Middle frontal gyrus (tissue), 1 donor: ENCODE data around the gene IRAK1.

ENCODE experiments used
- DNase-seq: peaks from one replicate; pipeline ENCODE4 v3.0.0-alpha.2; 2015; ENCODE audit warnings: low spot score; ENCODE audit errors: extremely low spot score

Gene IRAK1

DNA sequence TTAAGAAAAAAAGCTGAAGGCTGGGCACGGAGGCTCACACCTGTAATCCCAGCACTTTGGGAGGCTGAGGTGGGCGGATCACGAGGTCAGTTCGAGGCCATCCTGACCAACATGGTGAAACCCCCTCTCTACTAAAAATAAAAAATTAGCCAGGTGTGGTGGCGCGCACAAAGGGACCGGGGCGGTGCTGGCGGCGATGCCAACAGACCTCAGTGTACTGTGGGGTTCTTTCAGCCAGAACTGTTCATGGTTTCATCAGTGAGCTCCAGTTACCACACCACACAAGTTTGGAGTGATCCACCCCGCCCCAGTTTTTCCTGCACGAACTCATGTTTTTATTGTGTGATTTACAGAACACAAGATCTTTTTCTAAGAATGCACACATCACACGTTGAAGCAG is 21.2 kb upstream of the IRAK1 start:
- no peak for DNase-seq

DNA sequence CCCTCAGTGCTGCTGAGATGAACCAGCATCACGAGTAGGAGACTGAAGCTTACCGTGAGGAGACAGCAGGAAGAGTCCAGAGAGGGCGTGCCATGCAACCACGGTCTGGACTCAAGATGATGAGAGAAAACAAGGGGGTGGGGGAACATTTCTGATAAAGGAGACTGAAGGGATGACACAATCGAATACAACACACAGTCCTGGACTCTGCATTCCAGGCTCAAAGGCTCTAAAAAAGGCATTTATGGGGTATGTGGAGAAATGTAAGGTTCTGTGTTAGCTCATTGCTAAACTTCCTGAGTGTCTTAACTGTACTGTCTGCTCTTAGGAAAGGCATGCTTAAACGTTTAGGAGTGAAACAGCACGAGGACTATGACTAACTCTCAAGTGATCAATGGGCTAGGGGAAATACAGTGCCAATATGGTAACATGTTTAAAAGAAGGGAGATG is 20.6 kb upstream of the IRAK1 start:
- no peak for DNase-seq

DNA sequence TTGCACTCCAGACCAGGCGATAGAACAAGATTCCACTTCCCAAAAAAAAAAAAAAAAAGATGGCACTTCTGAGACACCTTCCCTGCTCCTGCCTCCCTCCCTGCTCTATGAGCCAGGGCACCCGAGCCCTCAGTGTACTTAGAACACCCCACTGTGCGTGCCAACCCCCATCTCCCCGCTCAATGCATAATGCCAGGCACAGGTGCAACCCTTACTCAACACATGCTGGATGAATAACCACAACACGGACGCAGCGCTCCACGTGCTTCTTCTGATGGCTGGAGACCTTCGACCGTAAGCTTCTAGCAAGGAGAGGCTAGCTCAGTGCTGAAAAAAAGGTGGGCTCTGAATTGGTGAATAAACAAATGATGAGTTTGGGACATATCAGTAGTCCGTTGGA is 19.9 kb upstream of the IRAK1 start:
- no peak for DNase-seq

DNA sequence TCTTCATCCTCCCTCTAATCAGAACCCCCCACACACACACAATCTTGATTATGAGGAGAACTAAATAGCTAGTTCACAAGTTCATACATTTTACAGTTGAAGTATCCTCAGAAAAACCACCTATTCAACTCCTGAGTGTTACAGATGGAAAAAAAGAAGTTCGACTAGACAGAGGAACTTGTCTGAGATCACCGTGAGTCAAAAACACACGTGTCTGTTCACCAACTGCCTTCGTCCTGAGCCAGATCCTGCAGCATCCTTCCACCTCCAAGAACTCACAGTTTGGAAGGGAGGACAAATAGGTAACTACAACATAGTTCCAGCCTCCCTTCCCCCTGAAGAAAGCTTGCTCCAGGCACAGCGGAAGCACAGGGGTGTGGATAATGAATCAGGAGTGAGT is 19.0 kb upstream of the IRAK1 start:
- no peak for DNase-seq

DNA sequence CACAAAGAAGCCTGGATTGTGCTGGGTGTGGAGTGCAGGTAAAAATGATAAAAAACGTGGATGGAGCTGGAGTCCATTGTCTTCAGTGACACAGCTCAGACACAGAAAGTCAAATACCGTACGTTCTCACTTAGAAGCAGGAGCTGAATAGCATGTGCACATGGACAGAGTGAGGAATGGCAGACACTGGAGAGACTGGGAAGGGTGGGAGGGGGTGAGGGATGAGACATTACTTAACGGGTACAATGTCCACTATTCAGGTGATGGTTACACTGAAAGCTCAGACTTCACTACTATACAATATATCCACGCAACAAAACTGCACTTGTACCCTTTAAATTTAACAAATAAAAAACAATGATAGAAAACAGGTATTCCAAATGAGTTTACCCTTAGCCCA is 18.1 kb upstream of the IRAK1 start:
- no peak for DNase-seq

DNA sequence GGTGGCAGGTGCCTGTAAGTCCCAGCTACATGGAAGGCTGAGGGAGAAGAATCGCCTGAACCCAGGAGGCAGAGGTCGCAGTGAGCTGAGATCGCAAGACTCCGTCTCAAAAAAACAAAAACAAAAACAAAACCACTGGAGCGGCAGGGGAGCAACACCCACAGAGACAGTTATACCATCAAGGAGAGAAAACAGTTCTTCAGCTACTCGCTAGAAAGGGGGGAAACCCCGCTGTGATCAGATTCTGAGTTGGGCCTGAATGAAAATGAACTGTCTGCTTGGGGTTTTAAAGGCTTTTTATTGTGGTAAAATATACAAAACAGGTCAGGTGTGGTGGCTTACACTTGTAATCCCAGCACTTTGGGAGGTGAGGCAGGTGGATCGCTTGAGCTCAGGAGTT is 16.8 kb upstream of the IRAK1 start:
- DNase-seq, result no peak

DNA sequence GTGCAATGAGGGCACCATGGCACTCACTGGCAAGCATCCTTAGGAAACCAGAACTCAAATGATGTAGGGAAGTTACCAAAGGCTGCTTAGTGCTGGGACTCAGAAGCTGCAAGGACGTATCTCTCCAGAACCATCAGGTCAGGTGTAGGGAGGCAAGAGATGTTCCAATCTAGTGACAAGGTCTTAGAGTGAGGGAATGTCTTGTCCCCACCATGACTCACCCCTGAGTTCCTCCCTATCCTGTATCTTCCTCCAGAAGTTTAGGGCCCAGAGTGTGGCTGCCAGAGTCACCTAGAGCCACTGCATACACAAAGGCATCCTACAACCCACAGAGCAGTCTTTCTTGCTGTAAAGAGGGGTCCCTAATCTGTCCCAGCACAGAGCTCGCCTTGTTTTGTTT is 14.1 kb upstream of the IRAK1 start:
- DNase-seq, result no peak

DNA sequence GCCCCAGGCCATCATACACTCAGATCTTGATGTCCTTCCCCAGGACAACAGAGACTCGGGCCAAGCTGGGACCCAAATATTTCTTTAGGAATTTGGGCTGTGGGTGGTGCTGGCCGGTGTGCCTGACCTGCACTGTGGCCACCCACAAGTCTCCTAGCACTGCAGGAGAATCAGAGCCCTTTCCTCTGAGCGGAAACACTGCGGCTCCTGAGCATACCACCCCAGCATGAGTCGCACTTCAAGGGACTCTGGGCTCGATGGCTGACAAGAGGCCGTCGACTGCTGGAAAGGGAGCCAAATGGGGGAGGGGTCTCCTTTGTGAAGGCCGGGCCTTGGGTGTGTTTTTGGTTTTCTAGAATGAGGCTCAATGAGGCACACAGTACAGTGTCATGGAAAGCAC is 13.0 kb upstream of the IRAK1 start:
- no peak for DNase-seq

DNA sequence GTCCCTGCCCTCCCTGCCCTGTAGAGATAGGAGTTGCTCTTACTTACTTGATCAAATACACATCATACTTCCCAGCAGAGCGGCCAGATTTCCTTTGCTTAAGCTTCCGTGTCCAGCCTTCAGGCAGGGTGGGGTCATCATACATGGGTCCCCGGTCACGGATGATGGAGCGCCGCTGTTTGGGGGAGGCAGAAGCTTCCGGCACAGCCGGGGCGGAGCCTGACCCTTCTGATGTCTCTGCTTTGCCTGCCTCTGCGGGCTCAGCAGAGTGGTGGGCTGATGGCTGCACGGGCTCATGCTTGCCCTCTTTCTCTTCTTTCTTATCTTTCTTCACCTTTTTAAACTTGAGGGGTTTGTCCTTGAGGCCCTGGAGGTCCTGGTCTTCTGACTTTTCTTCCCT is 12.5 kb upstream of the IRAK1 start:
- DNase-seq, result no peak

DNA sequence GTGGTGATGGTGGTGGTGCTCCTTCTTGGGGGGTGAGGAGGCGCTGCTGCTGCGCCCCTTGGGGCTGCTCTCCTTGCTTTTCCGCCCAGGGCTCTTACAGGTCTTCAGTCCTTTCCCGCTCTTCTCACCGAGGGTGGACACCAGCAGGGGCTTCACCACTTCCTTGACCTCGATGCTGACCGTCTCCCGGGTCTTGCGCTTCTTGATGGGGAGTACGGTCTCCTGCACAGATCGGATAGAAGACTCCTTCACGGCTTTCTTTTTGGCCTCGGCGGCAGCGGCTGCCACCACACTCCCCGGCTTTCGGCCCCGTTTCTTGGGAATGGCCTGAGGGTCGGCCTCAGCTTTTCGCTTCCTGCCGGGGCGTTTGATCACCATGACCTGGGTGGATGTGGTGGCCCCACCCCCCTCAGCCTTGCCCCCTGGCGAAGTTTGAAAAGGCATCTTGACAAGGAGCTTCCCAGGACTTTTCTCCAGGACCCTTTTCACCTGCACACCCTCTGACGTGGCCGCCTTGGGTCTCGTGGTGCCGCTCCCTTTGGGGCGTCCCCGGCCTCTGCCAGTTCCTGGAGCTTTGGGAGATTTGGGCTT is 11.1 kb upstream of the IRAK1 start:
- DNase-seq, result no peak

DNA sequence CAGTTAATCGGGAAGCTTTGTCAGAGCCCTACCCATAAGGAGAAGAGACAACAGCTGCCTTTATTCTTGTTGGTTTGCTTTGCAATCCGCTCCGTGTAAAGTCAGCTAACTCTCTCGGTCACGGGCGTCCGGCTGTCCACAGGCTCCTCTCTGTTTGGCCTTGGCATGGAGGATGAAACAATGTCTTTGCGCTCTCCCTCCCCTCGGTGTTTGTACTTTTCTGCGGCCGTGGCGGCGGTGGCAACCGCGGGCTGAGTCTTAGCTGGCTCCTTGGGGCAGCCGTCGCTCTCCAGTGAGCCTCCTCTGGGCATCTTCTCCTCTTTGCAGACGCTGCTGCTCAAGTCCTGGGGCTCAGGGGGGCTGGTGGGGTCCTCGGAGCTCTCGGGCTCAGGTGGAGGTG is 10.6 kb upstream of the IRAK1 start:
- no peak for DNase-seq

DNA sequence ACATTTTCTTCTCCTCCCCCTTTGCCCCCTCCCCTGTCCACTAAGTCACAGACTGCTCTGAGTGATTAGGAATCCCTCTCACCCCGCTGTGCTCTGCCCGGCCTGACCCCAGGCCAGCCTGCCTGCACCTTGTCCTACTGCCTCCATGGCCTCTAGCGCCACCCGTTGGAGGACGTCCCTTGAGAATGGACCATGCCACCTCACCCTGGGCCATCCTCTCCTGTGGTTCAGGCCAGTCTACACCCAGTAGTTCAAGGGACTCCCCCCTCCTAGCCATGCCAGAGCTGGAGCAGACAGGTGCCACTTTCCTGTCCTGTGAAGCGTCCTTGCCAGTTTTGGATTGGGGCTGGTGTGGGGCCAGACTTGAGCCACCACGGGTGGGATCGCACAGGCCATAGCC is 9.7 kb upstream of the IRAK1 start:
- DNase-seq, result no peak

DNA sequence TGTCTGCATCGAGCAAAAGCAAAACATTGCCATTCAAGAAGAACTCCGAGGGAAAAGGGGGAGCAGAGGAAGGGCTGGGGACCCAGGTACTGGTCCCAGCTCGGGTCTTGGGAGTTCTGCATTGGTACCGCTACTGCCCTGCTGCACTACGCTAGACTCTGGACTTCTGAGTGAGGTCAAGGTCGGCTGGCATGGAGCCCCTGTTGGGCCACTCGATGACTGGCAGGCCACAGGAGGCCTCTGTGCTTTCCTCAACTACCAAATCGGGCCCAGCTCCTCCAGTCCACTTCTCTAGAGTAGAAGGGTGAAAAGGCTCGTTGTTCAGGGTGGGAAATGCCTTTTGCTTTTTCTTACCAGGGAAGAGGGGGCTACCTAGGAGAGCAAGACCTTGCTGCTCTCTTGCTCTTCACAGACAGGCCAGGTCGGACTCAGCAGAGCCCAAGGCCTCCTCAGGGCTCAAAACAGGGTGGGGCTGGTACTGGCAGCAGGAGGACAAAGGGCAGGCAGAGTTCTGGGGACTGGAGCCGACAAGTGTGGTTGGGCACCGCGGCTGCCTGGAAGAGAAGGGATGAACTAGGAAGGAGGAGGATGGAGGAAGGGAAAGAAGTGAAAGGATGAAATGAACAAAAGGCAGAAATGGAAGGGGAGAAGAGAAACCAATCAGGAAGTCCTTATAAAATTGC is 8.9 kb upstream of the IRAK1 start:
- DNase-seq, result no peak

DNA sequence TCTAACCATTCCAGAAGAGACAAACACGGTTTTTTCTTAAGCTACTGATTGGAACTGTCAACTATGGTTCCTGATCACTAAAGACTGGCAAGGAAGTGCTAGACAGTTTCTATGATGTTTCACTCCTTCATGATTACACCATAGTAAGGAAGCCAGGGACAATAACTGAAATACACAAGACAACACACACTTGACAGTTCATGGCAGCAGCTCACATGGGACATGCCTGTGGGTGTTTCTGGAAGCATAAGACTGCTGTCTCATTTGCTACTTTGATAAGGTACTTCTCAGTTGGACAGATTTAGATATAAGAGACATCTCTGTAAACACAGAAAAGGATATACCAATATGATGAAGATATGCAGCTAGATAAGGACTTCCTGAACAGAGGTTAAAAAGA is 8.3 kb upstream of the IRAK1 start:
- no peak for DNase-seq

DNA sequence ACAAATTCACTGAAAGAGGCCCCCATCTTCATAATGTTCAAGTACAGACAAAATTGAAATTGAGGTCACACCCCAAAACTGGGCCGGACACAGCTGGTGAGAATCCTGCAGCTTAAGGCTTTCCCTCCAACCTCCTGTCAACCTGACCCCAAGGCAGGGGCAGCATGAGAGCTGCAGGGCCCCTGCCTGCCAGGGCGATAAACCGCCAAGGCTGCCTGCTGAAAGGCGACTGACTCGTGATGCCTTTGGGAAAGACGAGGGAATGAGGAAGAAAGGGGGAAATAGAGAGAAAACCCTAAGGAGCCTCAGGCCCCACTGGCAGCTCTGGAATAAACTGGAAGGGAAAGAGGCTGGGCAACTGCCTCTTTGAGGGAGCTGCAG is 7.3 kb upstream of the IRAK1 start:
- no peak for DNase-seq

DNA sequence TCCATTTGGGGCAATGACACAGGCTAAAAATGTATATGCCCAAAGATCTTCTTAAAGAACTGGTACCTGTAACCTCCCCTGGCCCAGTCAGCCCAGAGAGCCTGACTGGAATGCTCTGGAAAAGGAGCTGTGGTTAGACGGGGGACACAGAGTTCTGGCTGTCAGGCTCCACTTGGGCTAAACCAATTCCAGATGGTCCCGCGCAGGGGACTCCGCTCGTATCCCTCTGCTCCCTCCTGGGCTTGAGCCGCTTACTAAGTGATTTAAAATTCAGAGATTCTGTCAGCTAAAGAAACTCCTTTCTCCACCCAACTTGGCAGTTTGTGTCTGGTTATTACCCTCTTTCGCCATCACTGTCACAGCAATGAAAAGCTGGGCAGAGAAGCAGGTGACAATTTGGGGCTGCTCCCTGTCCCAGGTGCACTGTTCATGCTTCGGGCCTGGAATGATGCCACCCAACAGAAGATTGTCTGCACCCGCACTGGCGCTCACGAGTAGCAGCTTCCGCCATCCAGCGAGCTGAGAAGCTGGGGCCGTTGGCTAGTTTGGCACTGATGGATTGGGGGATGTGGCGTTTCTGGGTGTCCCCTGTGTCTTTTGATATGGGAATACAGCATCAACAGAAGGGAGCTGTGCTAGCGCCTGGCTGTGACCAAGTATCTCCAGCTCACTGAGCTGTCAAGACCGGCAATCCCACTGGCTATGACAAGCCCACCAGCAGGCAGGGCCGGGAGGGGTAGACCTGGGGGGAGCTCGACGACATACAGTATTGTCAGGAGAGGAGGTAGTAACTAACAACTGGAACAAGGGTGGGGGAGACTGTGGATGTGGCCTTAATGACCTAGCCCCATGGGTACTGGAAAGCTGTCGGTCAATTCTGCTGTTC is 6.7 kb upstream of the IRAK1 start:
- DNase-seq, result no peak

DNA sequence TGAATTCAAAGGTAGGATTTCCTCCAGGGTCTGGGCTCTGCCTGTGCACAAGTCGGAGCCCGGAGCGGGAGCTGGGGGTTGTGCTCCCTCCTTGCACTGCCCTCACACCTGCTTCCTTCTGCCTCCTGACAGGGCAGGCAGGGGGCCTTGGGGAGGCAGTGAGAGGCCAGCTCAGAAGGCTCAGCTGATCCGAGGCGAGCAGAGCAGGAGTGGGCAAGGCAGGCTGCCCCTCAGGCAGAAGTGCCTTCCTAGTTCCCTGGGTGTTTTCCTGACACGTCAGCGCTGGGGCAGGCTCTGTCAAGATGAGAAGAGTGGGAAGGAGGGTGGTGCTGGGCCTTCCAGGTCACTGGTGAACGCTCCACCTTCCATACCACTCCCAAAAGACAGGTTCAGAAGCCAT is 5.5 kb upstream of the IRAK1 start:
- DNase-seq, result no peak

DNA sequence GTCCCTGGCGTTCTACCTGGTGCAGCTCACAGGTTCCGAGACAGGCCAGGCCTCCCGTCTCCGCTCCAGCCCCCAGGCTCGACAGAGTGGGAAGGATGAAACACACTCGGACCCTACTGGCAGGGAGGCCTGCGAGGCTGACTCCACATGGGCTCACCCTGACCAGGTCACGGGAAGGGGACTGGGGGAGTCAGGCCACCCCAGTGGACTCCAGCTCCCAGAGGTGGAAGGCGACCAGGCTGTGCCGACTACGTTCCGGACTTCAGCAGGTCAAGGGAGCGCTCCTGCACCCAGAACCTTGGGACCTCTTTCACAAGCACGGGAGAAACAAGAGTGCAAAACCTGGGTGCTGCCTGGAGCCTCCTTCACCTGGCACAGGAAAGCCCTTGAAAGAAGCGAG is 4.6 kb upstream of the IRAK1 start:
- no peak for DNase-seq

DNA sequence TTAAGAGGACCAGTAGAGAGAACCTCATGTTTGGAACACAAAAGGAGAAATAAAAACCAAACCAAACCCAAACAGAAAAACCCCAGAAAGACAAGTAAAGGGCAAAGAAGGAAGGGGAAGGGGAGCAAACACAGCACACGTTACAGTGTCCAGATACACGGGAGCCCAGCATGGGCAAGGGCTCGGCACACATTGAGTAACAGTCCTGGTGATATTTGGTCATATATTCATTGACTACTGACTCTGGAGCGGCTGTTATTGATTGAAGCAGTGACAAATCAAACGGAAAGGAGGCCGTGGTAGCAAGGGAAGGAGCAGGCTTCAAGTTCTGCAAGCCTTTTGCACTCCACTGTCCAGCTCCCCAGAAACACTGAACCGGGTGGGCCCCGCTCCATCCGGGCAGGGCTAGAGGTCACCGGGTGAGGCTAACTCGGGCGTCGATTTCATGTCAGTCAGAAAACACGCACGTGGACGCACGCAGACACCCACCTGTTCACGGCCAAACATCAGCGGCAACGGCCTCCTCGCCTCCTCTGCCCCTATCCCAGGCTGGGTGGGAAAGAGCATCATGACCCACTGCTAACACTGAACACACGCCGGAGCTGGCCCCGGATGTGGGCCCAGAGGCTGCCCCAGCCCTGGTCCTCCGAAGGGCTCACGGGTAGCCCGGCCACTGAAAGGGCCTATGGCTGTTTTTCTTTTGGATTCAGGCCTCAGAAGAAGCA is 3.7 kb upstream of the IRAK1 start:
- DNase-seq, result no peak

DNA sequence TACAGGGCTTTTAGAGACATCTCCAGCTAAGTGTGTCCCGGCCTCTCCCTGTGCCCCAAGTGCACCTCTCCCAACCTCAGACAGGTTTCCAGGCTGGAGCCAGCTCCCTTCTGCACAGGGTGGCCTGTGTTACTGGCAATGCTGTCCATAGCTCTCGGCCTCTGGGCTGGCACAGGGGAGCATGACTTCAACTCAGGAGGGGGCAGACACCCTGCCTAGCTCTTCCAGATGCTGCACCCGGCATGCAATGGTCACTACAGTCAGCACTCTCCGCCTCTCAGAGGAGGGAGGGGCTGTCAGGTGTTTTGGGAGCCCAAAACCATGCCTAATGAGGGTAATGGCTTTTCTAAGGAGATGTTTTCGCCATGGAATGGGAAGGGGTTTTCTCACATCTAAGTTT is 2.4 kb upstream of the IRAK1 start:
- DNase-seq, result no peak

DNA sequence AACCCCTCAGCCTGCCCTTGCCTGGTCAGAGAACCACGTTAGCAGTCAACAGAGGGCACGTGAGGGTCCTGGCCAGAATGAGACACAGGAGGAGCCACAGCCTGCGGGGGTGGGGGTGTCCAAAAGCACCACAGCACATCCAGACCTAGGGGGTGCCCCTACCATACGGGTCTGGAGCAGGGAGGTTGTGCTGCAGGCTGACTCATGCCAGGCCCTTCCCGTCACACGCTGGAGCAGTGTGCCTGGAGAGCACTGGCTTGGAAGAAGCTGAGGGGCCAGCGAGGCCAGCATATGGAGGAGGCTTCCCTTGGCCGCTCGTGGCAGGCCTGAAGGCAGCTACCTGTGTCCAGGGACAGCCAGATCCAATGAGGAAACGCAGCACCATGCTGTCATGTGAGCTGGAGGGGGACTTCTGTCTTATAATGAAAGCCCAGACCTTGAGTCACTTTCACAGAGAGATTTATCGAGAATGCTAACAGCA is 1.5 kb upstream of the IRAK1 start:
- no peak for DNase-seq
